Measurements from ENCODE around the gene AXL.

DNA sequence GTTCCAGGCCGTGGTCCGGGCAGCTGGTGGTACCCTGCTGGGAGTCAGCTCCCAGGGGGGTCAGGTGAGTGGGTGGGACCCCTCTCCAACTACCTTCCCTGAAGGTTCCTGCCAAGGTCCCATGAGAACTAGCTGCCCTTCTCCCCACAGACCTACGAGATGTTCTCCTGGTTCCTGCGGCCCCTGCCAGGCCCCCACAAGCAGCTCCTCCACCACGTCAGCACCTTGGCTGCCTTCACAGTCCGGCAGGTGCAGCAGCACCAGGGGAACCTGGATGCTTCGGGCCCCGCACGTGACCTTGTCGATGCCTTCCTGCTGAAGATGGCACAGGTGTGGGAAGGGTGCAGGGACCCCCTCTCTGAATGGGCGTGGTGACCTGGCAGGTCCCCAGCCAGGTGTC, 20.5 kb upstream of the AXL start:
- no peak for TF ChIP-seq EZH2 (IDR thresholded peaks at IDR 0.05; ENCODE audit: borderline replicate concordance)
- TF ChIP-seq, protein P1, sequence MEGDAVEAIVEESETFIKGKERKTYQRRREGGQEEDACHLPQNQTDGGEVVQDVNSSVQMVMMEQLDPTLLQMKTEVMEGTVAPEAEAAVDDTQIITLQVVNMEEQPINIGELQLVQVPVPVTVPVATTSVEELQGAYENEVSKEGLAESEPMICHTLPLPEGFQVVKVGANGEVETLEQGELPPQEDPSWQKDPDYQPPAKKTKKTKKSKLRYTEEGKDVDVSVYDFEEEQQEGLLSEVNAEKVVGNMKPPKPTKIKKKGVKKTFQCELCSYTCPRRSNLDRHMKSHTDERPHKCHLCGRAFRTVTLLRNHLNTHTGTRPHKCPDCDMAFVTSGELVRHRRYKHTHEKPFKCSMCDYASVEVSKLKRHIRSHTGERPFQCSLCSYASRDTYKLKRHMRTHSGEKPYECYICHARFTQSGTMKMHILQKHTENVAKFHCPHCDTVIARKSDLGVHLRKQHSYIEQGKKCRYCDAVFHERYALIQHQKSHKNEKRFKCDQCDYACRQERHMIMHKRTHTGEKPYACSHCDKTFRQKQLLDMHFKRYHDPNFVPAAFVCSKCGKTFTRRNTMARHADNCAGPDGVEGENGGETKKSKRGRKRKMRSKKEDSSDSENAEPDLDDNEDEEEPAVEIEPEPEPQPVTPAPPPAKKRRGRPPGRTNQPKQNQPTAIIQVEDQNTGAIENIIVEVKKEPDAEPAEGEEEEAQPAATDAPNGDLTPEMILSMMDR (IDR thresholded peaks at IDR 0.05; ENCODE audit: poor library complexity), result no peak
- no peak for TF ChIP-seq EZH2phosphoT487 (IDR thresholded peaks at IDR 0.05; ENCODE audit: low read depth, severe bottlenecking, unreplicated experiment)
